ENCODE results near the gene ANO2.

Gene ANO2

GRCh38 chr12:5923043-5923605 is 21.9 kb downstream of the ANO2 start:
- Histone ChIP-seq H3K36me3 (ENCODE audit: insufficient read depth) (no peaks in the 10 kb centered on the region), H3K9ac (no peak overlapping the region), H3K27ac (no peak overlapping the region), H3K4me3 (IDR thresholded peaks at IDR 0.05; ENCODE audit: insufficient read depth, low read depth, low read length) (no peak overlapping the region), H3K27me3 (ENCODE audit: insufficient read depth, low read depth) (no peaks in the 10 kb centered on the region), H3K4me2 (no peak overlapping the region), H3K79me2 (ENCODE audit: insufficient read depth, low read depth) (no peaks in the 10 kb centered on the region), H2AFZ (ENCODE audit: low read depth) (no peak overlapping the region), H4K20me1 (ENCODE audit: insufficient read depth) (no peaks in the 10 kb centered on the region), H3K4me1 (ENCODE audit: low read depth, poor library complexity, severe bottlenecking) (no peaks in the 10 kb centered on the region)
- TF ChIP-seq CTCF (conservative IDR thresholded peaks at IDR 0.05; ENCODE audit: low read depth, low read length): no peak

GRCh38 chr12:5921966-5922899 is 22.8 kb downstream of the ANO2 start:
- no peak overlapping the region for H3K9ac ChIP-seq
- H3K27me3 ChIP-seq (ENCODE audit: insufficient read depth, low read depth): no peaks in the 10 kb centered on the region
- H3K4me2 ChIP-seq: no peak overlapping the region

GRCh38 chr12:5921027-5921909 is 23.8 kb downstream of the ANO2 start:
- Histone ChIP-seq H3K27me3 (ENCODE audit: insufficient read depth, low read depth) (no peaks in the 10 kb centered on the region), H3K4me2 (no peak overlapping the region), H3K9ac (no peak overlapping the region), H3K79me2 (ENCODE audit: insufficient read depth, low read depth) (no peaks in the 10 kb centered on the region), H3K27ac (no peak overlapping the region), H4K20me1 (ENCODE audit: insufficient read depth) (no peaks in the 10 kb centered on the region), H3K4me3 (IDR thresholded peaks at IDR 0.05; ENCODE audit: insufficient read depth, low read depth, low read length) (no peak overlapping the region), H3K4me1 (ENCODE audit: low read depth, poor library complexity, severe bottlenecking) (no peaks in the 10 kb centered on the region), H2AFZ (ENCODE audit: low read depth) (no peak overlapping the region), H3K36me3 (ENCODE audit: insufficient read depth) (no peaks in the 10 kb centered on the region)
- TF ChIP-seq CTCF (conservative IDR thresholded peaks at IDR 0.05; ENCODE audit: low read depth, low read length): no peak

More at GRCh38 chr12:5921966-5922899, 22.8 kb downstream of the ANO2 start:
- H3K4me1 ChIP-seq (ENCODE audit: low read depth, poor library complexity, severe bottlenecking): no peaks in the 10 kb centered on the region
- no peaks in the 10 kb centered on the region for H4K20me1 ChIP-seq (ENCODE audit: insufficient read depth)
- no peak overlapping the region for H2AFZ ChIP-seq (ENCODE audit: low read depth)
- no peak for TF ChIP-seq CTCF (conservative IDR thresholded peaks at IDR 0.05; ENCODE audit: low read depth, low read length)
- no peak overlapping the region for H3K27ac ChIP-seq
- H3K4me3 ChIP-seq (IDR thresholded peaks at IDR 0.05; ENCODE audit: insufficient read depth, low read depth, low read length): no peak overlapping the region
- no peaks in the 10 kb centered on the region for H3K79me2 ChIP-seq (ENCODE audit: insufficient read depth, low read depth)
- H3K36me3 ChIP-seq (ENCODE audit: insufficient read depth): no peaks in the 10 kb centered on the region

- no peaks in the 10 kb centered on the region for H3K79me2 ChIP-seq (ENCODE audit: insufficient read depth, low read depth)
- TF ChIP-seq CTCF (conservative IDR thresholded peaks at IDR 0.05; ENCODE audit: low read depth, low read length): no peak
- H2AFZ ChIP-seq (ENCODE audit: low read depth): no peak overlapping the region
- H3K36me3 ChIP-seq (ENCODE audit: insufficient read depth): no peaks in the 10 kb centered on the region
- no peaks in the 10 kb centered on the region for H3K27me3 ChIP-seq (ENCODE audit: insufficient read depth, low read depth)
- no peak overlapping the region for H3K4me3 ChIP-seq (IDR thresholded peaks at IDR 0.05; ENCODE audit: insufficient read depth, low read depth, low read length)
- H3K9ac ChIP-seq: no peak overlapping the region
- no peak overlapping the region for H3K27ac ChIP-seq
- H3K4me1 ChIP-seq (ENCODE audit: low read depth, poor library complexity, severe bottlenecking): no peaks in the 10 kb centered on the region
- no peak overlapping the region for H3K4me2 ChIP-seq
- H4K20me1 ChIP-seq (ENCODE audit: insufficient read depth): no peaks in the 10 kb centered on the region
These were observed 28.2 kb downstream of the ANO2 start for GRCh38 chr12:5916785-5917290.
